Stimulated activated CD4-positive, alpha-beta T cell treated with anti-CD3 and anti-CD28 coated beads, Interleukin-1b, Interleukin-23, amount 100 ng/mL, for 4 hours (primary cell): ENCODE results near the gene SPEF2.
"Not testable (repeated sequence)": the region's sequence is repeated elsewhere in the genome, so short reads cannot be mapped to it uniquely, and the experiment has no call there.

Experiments used
- DNase-seq, 2 donors: peaks; one replicate each; pipeline ENCODE4 v3.0.0-alpha.2; 2020; ENCODE audit warnings: low read depth in 2 of 2

The SPEF2 gene

GRCh38 chr5:35853631-35854030 is 236.0 kb downstream of the SPEF2 start:
- peak in 1 of 2 donors; percentile 31 for DNase-seq

GRCh38 chr5:35854248-35854647 is 236.6 kb downstream of the SPEF2 start:
- peak in 1 of 2 donors; percentile 67 for DNase-seq

- DNase-seq = no peak
Observed at GRCh38 chr5:35855187-35855586, 237.5 kb downstream of the SPEF2 start.

- not testable (repeated sequence) for DNase-seq
Observed at GRCh38 chr5:35856186-35856764, 238.6 kb downstream of the SPEF2 start.

GRCh38 chr5:35856765-35857351 is 239.2 kb downstream of the SPEF2 start, which contains the start of gene IL7R:
TSS of gene IL7R (plus strand) at chr5:35856891. CDS start at chr5:35856978, 87 bp downstream.
- no peak for DNase-seq

GRCh38 chr5:35857606-35858205 is 240.0 kb downstream of the SPEF2 start:
- DNase-seq = no peak

GRCh38 chr5:35859101-35859661 is 241.5 kb downstream of the SPEF2 start:
- DNase-seq = no peak

- DNase-seq = no peak
Observed at GRCh38 chr5:35860686-35861085, 243.0 kb downstream of the SPEF2 start.

GRCh38 chr5:35861718-35862117 is 244.1 kb downstream of the SPEF2 start:
- no peak for DNase-seq

- DNase-seq = no peak
Observed at GRCh38 chr5:35862126-35862525, 244.5 kb downstream of the SPEF2 start.

- DNase-seq = no peak
Observed at GRCh38 chr5:35863159-35863558, 245.5 kb downstream of the SPEF2 start.
